Thyroid gland (tissue), 4 donors: Measurements from ENCODE around the gene GRSF1.

Experiments used
- CTCF ChIP-seq, 6 experiments: fragments of 200-600 bp in 3 of 6; fragments of 450-650 bp in 3 of 6; sonication (generic) in 3 of 6; IDR thresholded peaks; one replicate each; pipeline ENCODE4 v1.5.1; 2016 to 2019; ENCODE audit warnings: antibody characterized with exemption in 6 of 6, mild to moderate bottlenecking in 2 of 6, inconsistent platforms in 1 of 6, moderate library complexity in 1 of 6
- POLR2A ChIP-seq, 2 donors: fragments of 450-650 bp; IDR thresholded peaks; one replicate each; pipeline ENCODE4 v1.6.1; 2017; ENCODE audit warnings: antibody characterized with exemption in 2 of 2, mild to moderate bottlenecking in 2 of 2, moderate library complexity in 1 of 2

- no peak for TF ChIP-seq POLR2A (IDR thresholded peaks at IDR 0.05)
- no peak for TF ChIP-seq CTCF (IDR thresholded peaks at IDR 0.05)
Observed at GRCh38 chr4:70818173-70818855, 21.4 kb downstream of the GRSF1 start.
